Lower lobe of right lung (tissue), 2 donors: ENCODE results near the gene SLC35A4. TPM values are rescaled to one million over a fixed set of nuclear protein-coding genes. Genes with fewer than 3 reads are reported as not detected.
A peak's percentile ranks its signal among the peaks of the same experiment; 100 is the strongest.

ENCODE experiments used
- ATAC-seq, 2 donors: fragments of 200-7000 bp; cut with Tn5 transposase; one replicate each; pipeline ENCODE4 v1.9.1; 2020 to 2022; ENCODE audit warnings: mild to moderate bottlenecking in 2 of 2, moderate library complexity in 2 of 2
- DNase-seq: peaks from one replicate; pipeline ENCODE4 v3.0.0-alpha.2; 2020
- H3K27ac ChIP-seq: fragments of 200-600 bp; one replicate; pipeline ENCODE4 v1.8.0; 2022
- H3K27me3 ChIP-seq: fragments of 200-600 bp; one replicate; pipeline ENCODE4 v1.8.0; 2022; ENCODE audit warnings: low read depth
- H3K36me3 ChIP-seq: fragments of 200-600 bp; one replicate; pipeline ENCODE4 v1.8.0; 2022; ENCODE audit warnings: mild to moderate bottlenecking
- H3K4me1 ChIP-seq: fragments of 200-600 bp; one replicate; pipeline ENCODE4 v1.8.0; 2022
- H3K4me3 ChIP-seq: fragments of 200-600 bp; one replicate; pipeline ENCODE4 v1.8.0; 2022; ENCODE audit warnings: mild to moderate bottlenecking
- H3K9me3 ChIP-seq: fragments of 200-600 bp; one replicate; pipeline ENCODE4 v1.8.0; 2022
- intact Hi-C: fragments of 100-400 bp; cut with DNase I; formaldehyde crosslinking; loops from one replicate; pipeline ENCODE4 v1.11.0; 2022
- total RNA-seq: library from RNA; stranded (reverse); fragmentation: NEBNext Ultra II Directional; extraction: Animal tissue kit (Norgen Biotek cat#: 25700); gene quantifications from one replicate; pipeline ENCODE4 v1.2.1, GENCODE V29; 2021
- TF ChIP-seq, protein P1 (sequence below): fragments of 200-600 bp; IDR thresholded peaks from one replicate; pipeline ENCODE4 v1.8.0; 2022; ENCODE audit warnings: antibody characterized with exemption, mild to moderate bottlenecking
- donor health status: DM: no; HTN: yes; CAD: no; lungs with severe emphysema.

Gene SLC35A4
- total RNA-seq, 1 donor from 2014 or later = 71.8 TPM

DNA sequence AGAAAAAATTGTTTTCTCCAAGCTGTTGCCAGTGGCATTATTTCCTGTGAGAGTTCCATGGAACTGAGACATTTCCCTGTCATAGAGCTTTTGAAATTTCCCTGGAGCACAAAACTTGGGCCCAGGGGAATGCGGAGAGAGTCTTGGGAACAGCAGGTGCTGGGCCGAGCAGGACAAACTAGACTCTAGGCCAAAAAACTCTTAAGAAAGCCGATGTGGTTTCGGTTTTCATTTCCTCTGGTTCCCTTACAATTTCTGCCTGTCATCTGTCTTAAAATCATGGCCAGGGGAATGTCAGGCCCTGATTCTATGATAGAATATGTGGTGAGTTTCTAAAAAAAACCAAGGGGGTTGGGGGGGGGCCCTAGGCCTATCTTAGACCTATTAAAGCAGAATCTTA is 4.6 kb downstream of the SLC35A4 start:
- H3K4me1 ChIP-seq = peaks cover 62% of the 10 kb centered on the region
- no peak for ATAC-seq
- intact Hi-C loops = loop anchor here (10.0 kb wide), 1 partner anchor 66 kb away; the partner anchor contains the start of genes CD14 and TMCO6
- no peak overlapping the region for H3K4me3 ChIP-seq
- H3K9me3 ChIP-seq = no peaks in the 10 kb centered on the region
- no peaks in the 10 kb centered on the region for H3K27me3 ChIP-seq
- DNase-seq = no peak
- TF ChIP-seq, protein P1, sequence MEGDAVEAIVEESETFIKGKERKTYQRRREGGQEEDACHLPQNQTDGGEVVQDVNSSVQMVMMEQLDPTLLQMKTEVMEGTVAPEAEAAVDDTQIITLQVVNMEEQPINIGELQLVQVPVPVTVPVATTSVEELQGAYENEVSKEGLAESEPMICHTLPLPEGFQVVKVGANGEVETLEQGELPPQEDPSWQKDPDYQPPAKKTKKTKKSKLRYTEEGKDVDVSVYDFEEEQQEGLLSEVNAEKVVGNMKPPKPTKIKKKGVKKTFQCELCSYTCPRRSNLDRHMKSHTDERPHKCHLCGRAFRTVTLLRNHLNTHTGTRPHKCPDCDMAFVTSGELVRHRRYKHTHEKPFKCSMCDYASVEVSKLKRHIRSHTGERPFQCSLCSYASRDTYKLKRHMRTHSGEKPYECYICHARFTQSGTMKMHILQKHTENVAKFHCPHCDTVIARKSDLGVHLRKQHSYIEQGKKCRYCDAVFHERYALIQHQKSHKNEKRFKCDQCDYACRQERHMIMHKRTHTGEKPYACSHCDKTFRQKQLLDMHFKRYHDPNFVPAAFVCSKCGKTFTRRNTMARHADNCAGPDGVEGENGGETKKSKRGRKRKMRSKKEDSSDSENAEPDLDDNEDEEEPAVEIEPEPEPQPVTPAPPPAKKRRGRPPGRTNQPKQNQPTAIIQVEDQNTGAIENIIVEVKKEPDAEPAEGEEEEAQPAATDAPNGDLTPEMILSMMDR = no peak
- H3K36me3 ChIP-seq = peaks cover 35% of the 10 kb centered on the region
- H3K27ac ChIP-seq = peak overlapping the region; percentile 72

DNA sequence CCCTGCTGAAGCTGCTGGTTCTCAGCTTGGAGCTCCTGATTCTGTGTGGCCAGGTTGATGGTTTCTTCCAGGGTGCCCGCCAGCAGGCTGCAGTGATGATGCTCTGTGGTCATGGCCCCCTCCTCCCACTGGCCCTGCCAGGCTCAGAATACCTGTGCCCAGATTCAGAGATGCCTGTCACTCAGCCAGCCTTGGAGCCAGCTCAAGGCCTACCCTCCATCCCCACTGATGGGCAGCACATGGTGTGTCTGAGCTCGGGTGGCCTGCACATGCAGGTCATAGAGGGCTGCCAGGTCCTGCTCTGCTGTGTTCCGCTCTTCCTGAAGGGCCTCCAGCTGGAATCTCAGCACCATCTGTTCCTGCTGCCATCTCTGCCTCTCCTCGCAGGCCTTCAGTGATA is 5.4 kb downstream of the SLC35A4 start:
- Histone ChIP-seq H3K36me3 (peaks cover 35% of the 10 kb centered on the region), H3K4me1 (peaks cover 70% of the 10 kb centered on the region), H3K9me3 (no peaks in the 10 kb centered on the region), H3K27me3 (no peaks in the 10 kb centered on the region), H3K4me3 (no peak overlapping the region), H3K27ac (peak overlapping the region; percentile 72)
- TF ChIP-seq, protein P1 = no peak
- ATAC-seq = no peak
- DNase-seq = no peak
- intact Hi-C loops = no loop called here

DNA sequence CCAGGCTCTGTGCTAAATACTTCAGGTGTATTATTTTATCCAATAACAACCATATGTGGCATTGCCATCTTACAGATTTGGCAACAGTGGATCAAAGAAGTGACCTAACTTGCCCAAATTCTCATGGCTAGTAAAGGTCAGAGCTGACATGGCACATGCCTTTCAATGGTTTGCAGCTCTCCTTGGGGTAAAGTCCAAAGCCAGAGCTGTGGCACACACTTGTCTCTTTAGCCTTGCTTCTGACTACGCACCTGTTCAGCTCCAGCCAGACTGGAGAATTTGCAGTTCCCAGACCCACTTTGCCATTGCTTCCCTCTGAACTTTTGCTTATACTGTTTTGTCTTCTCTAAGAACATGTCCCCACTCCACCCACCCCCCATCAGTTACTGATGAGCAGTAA is 5.9 kb downstream of the SLC35A4 start:
- DNase-seq (no peak), ATAC-seq (no peak)
- intact Hi-C loops = no loop called here
- H3K4me3 ChIP-seq = no peak overlapping the region
- peaks cover 35% of the 10 kb centered on the region for H3K36me3 ChIP-seq
- H3K9me3 ChIP-seq = no peaks in the 10 kb centered on the region
- TF ChIP-seq, protein P1 = no peak
- H3K27ac ChIP-seq = peak overlapping the region; percentile 72
- no peaks in the 10 kb centered on the region for H3K27me3 ChIP-seq
- H3K4me1 ChIP-seq = peaks cover 70% of the 10 kb centered on the region

GRCh38 chr5:140571105-140571504 is 6.5 kb downstream of the SLC35A4 start:
- Histone ChIP-seq H3K36me3 (peaks cover 30% of the 10 kb centered on the region), H3K4me1 (peaks cover 70% of the 10 kb centered on the region), H3K27me3 (no peaks in the 10 kb centered on the region), H3K9me3 (no peaks in the 10 kb centered on the region), H3K27ac (peak overlapping the region; percentile 72), H3K4me3 (no peak overlapping the region)
- TF ChIP-seq, protein P1 = no peak
- peak; percentile 17 to 46 for ATAC-seq
- no peak for DNase-seq
- intact Hi-C loops = no loop called here

DNA sequence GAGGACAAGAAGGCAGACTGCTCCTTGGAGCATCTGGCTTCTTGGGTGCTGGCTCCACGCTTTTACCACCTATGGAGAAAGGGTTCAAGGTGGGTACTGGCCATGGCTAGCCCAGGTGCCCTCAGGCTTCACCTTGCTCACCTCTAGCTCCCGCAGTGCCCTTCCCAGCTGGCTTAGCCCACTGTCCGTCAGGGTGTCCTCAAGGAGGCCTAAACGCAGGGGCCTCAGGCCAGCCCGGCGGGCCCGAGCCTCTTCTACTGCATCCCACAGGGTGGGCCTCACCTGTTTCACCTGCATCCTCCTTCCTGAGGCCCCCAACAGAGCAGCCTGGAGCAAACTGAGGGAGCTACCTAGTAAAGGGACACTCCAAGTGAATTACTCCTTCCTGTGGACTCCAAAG is 9.1 kb downstream of the SLC35A4 start:
- H3K4me3 ChIP-seq = no peak overlapping the region
- intact Hi-C loops = no loop called here
- no peak for DNase-seq
- no peak for ATAC-seq
- TF ChIP-seq, protein P1 = no peak
- H3K27me3 ChIP-seq = no peaks in the 10 kb centered on the region
- H3K36me3 ChIP-seq = peaks cover 7% of the 10 kb centered on the region
- H3K9me3 ChIP-seq = no peaks in the 10 kb centered on the region
- H3K27ac ChIP-seq = peak overlapping the region; percentile 3
- H3K4me1 ChIP-seq = peaks cover 55% of the 10 kb centered on the region

- intact Hi-C loops = no loop called here
- no peaks in the 10 kb centered on the region for H3K9me3 ChIP-seq
- H3K36me3 ChIP-seq = peaks cover 7% of the 10 kb centered on the region
- ATAC-seq (peak; percentile 50 to 58), DNase-seq (no peak)
- TF ChIP-seq, protein P1 = no peak
- H3K4me1 ChIP-seq = peaks cover 51% of the 10 kb centered on the region
- no peaks in the 10 kb centered on the region for H3K27me3 ChIP-seq
- H3K4me3 ChIP-seq = no peak overlapping the region
- no peak overlapping the region for H3K27ac ChIP-seq
These were observed 9.5 kb downstream of the SLC35A4 start for GRCh38 chr5:140574165-140574564.
